Endothelial cell of umbilical vein (primary cell): Measurements from ENCODE around the gene AMH. TPM values are rescaled to one million over a fixed set of nuclear protein-coding genes. Genes with fewer than 3 reads are reported as not detected.

Experiments
- BruUV-seq: library from RNA; stranded (reverse); fragments of 400-500 nt; replicated peaks from 2 replicates; lab custom pipeline; 2021; lab: Mats Ljungman, UMichigan
- CTCF ChIA-PET: fragments of 300-600, 350-600 bp; sonication (Branson Sonifier 250); formaldehyde crosslinking; loops from one replicate; lab custom pipeline; 2021; ENCODE audit warnings: antibody characterized with exemption, inconsistent platforms; lab: Charles Lee
- POLR2A ChIA-PET: fragments of 300-600, 350-600 bp; sonication (Branson Sonifier 250); formaldehyde crosslinking; loops from one replicate; lab custom pipeline; 2021; ENCODE audit warnings: antibody characterized with exemption, inconsistent platforms; lab: Charles Lee
- DNase-seq: peaks from one replicate; pipeline ENCODE4 v3.0.0-alpha.2; 2011; ENCODE audit warnings: low read depth, low spot score
- FAIRE-seq: peaks from 2 replicates; lab custom pipeline; 2011; peaks lifted over from hg19 to GRCh38; lab: Jason Lieb, UNC
- H2AFZ ChIP-seq: 2 replicates; pipeline ENCODE4 v1.6.0; 2012; ENCODE audit warnings: low read depth, low read length, control low read depth, inconsistent platforms
- H3K27ac ChIP-seq: 2 replicates; pipeline ENCODE4 v1.5.1; 2011; ENCODE audit warnings: low read depth, mild to moderate bottlenecking, control low read depth, low read length, moderate library complexity; ENCODE audit not compliant: insufficient read depth
- H3K27me3 ChIP-seq, 2 experiments: 2 replicates each; pipeline versions ENCODE4 v1.6.0 to v1.6.1; 2011; ENCODE audit warnings: low read length in 2 of 2, mixed read lengths in 1 of 2; ENCODE audit not compliant: control insufficient read depth in 2 of 2, insufficient read depth in 2 of 2
- H3K36me3 ChIP-seq, 2 experiments: 2 replicates in 1 of 2; 3 replicates in 1 of 2; pipeline ENCODE4 v1.5.1; 2011; ENCODE audit warnings: low read length in 2 of 2, mild to moderate bottlenecking in 1 of 2, moderate library complexity in 1 of 2; ENCODE audit not compliant: control insufficient read depth in 2 of 2, insufficient read depth in 2 of 2; ENCODE audit errors: extremely low read depth in 1 of 2
- H3K4me1 ChIP-seq: 3 replicates; pipeline ENCODE4 v1.5.1; 2011; ENCODE audit warnings: mild to moderate bottlenecking, low read length; ENCODE audit not compliant: control insufficient read depth, insufficient read depth; ENCODE audit errors: extremely low read depth
- H3K4me2 ChIP-seq: 2 replicates; pipeline ENCODE4 v1.6.1; 2011; ENCODE audit warnings: low read length, control low read depth, mixed read lengths; ENCODE audit not compliant: insufficient read depth
- H3K4me3 ChIP-seq, 3 experiments: fragments of 200-600 bp in 1 of 3; sonication (generic), shearing (Covaris generic) in 1 of 3; replicated peaks in 1 of 3; 2 replicates each; pipeline ENCODE4 v1.5.1; 2011 to 2016; ENCODE audit warnings: control low read depth in 3 of 3, low read length in 3 of 3, mild to moderate bottlenecking in 2 of 3, inconsistent platforms in 1 of 3, low read depth in 1 of 3, moderate library complexity in 1 of 3; ENCODE audit not compliant: insufficient read depth in 1 of 3
- H3K79me2 ChIP-seq: 2 replicates; pipeline ENCODE4 v1.6.0; 2012; ENCODE audit warnings: low read length, inconsistent platforms; ENCODE audit not compliant: control insufficient read depth, insufficient read depth
- H3K9ac ChIP-seq: replicated peaks from 2 replicates; pipeline ENCODE3; 2011; ENCODE audit warnings: low read length, control low read depth; ENCODE audit not compliant: insufficient read depth; ENCODE audit errors: extremely low read depth
- H3K9me1 ChIP-seq: replicated peaks from 3 replicates; pipeline ENCODE4 v1.6.0; 2011; ENCODE audit warnings: mild to moderate bottlenecking, low read length; ENCODE audit not compliant: control insufficient read depth, insufficient read depth; ENCODE audit errors: extremely low read depth
- H3K9me3 ChIP-seq: replicated peaks from 2 replicates; pipeline ENCODE4 v1.5.1; 2012; ENCODE audit warnings: low read length, inconsistent platforms; ENCODE audit not compliant: control insufficient read depth, insufficient read depth
- H4K20me1 ChIP-seq: replicated peaks from 2 replicates; pipeline ENCODE3; 2011; ENCODE audit warnings: mild to moderate bottlenecking, low read length; ENCODE audit not compliant: control insufficient read depth, insufficient read depth; ENCODE audit errors: extremely low read depth
- GATA2 ChIP-seq: IDR thresholded peaks from 2 replicates; pipeline ENCODE4 v1.7.0; 2011; ENCODE audit warnings: low read depth, mild to moderate bottlenecking, moderate library complexity, mixed read lengths, low read length; ENCODE audit not compliant: insufficient read length, insufficient read depth
- MYC ChIP-seq: IDR thresholded peaks from one replicate; pipeline ENCODE4 v1.6.1; 2011; ENCODE audit warnings: mild to moderate bottlenecking, low read depth, low read length
- POLR2A ChIP-seq: IDR thresholded peaks from 2 replicates; pipeline ENCODE4 v1.6.1; 2012; ENCODE audit warnings: low read depth, mild to moderate bottlenecking, control low read depth, low read length
- POLR2AphosphoS5 ChIP-seq: IDR thresholded peaks from 2 replicates; pipeline ENCODE4 v1.6.1; 2012; ENCODE audit warnings: low read depth, mild to moderate bottlenecking, control low read depth, low read length, moderate library complexity; ENCODE audit not compliant: insufficient read depth
- dilution Hi-C: fragments of 300-500 bp; cut with MboI; formaldehyde crosslinking; loops from one replicate; pipeline ENCODE4 v1.15.0; 2019; ENCODE audit warnings: low sequenced_read_pairs; ENCODE audit not compliant: extremely low pct_ligation_motif_present
- intact Hi-C: fragments of 100-400 bp; cut with micrococcal nuclease; formaldehyde crosslinking; loops from one replicate; pipeline ENCODE4 v1.10.0; 2022
- polyA plus RNA-seq, 4 experiments: library from polyadenylated mRNA; depleted of rRNA in 3 of 4; stranded (reverse) in 3 of 4; unstranded in 1 of 4; fragments of >200 nt; gene quantifications; 2 replicates each; pipeline versions ENCODE4 v1.2.1 to v1.2.3, GENCODE V29; 2011 to 2012; ENCODE audit warnings: missing spikeins in 1 of 4
- total RNA-seq: library from RNA; stranded (reverse); gene quantifications from 2 replicates; pipeline ENCODE4 v1.2.3, GENCODE V29; 2021
- TF ChIP-seq, protein P1 (sequence below), 2 donors: IDR thresholded peaks; 1 replicate in 1 of 2; 2 replicates in 1 of 2; pipeline ENCODE4 v1.5.1; 2011; ENCODE audit warnings: low read length in 2 of 2, mild to moderate bottlenecking in 2 of 2, moderate library complexity in 2 of 2, control low read depth in 1 of 2, inconsistent platforms in 1 of 2, low read depth in 1 of 2; ENCODE audit not compliant: insufficient read depth in 1 of 2; ENCODE audit errors: extremely low read depth in 1 of 2

AMH gene
- total and polyA plus RNA-seq, 2 donors (not counting 3 experiments of a cell fraction or from before 2014, with no cell fraction given): 3.3 to 9.6 TPM

DNA sequence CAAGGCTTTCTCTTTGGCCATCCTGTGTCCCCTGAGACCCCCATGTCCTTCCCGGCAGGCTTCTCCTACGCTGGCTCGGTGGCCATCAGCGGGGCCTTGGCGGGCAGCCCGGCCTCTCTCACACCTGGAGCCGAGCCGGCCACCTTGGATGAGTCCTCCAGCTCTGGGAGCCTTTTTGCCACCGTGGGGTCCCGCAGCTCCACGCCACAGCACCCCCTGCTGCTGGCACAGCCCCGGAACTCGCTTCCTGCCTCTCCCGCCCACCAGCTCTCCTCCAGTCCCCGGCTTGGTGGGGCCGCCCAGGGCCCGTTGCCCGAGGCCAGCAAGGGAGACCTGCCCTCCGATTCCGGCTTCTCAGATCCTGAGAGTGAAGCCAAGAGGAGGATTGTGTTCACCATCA, 27.2 kb upstream of the AMH start:
- no peak for DNase-seq

DNA sequence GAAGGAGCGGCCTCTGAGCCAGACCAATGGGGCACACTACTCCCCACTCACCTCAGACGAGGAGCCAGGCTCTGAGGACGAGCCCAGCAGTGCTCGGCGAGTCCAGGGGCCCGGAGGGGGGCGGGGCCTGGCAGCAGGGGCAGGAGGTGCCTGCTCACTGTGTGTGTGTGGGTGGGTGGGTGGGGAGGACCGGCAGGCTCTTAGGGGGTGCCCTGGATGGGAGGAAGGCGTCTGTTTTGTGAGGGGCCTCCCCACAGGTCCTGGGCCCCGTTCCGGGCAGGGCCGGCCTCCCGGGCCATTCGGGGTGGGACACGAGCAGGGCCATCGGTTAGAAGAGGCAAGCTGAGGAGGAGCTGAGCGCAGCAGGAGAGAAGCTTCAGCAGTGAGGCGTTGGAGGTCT, 25.7 kb upstream of the AMH start:
- Histone ChIP-seq H3K9ac (no peak overlapping the region), H3K36me3 (peaks cover 2 to 18% of the 10 kb centered on the region in 2 experiments), H2AFZ (no peak overlapping the region), H3K79me2 (no peaks in the 10 kb centered on the region), H3K9me1 (no peaks in the 10 kb centered on the region), H3K4me1 (no peaks in the 10 kb centered on the region), H3K27ac (no peak overlapping the region), H3K4me3 (no peak overlapping the region), H3K4me2 (no peak overlapping the region), H3K27me3 (no peaks in the 10 kb centered on the region), H4K20me1 (no peaks in the 10 kb centered on the region), H3K9me3 (no peaks in the 10 kb centered on the region)
- CTCF ChIA-PET: interaction anchor here (1.1 kb wide), 1 partner anchor 65 kb away, joined by 3 read pairs; no protein-coding TSS in a partner anchor
- POLR2A ChIA-PET: no interaction called here
- dilution Hi-C loops: no loop called here
- FAIRE-seq (no peak), DNase-seq (no peak)
- intact Hi-C loops: no loop called here
- TF ChIP-seq POLR2A (no peak), MYC (no peak)
- TF ChIP-seq, protein P1, sequence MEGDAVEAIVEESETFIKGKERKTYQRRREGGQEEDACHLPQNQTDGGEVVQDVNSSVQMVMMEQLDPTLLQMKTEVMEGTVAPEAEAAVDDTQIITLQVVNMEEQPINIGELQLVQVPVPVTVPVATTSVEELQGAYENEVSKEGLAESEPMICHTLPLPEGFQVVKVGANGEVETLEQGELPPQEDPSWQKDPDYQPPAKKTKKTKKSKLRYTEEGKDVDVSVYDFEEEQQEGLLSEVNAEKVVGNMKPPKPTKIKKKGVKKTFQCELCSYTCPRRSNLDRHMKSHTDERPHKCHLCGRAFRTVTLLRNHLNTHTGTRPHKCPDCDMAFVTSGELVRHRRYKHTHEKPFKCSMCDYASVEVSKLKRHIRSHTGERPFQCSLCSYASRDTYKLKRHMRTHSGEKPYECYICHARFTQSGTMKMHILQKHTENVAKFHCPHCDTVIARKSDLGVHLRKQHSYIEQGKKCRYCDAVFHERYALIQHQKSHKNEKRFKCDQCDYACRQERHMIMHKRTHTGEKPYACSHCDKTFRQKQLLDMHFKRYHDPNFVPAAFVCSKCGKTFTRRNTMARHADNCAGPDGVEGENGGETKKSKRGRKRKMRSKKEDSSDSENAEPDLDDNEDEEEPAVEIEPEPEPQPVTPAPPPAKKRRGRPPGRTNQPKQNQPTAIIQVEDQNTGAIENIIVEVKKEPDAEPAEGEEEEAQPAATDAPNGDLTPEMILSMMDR (IDR thresholded peaks at IDR 0.05; ENCODE audit: extremely low read depth in 1 of 2, insufficient read depth in 1 of 2, low read depth in 1 of 2, low read length in 2 of 2): no peak
- BruUV-seq: no TSS peak

More for the DNA sequence above, 27.2 kb upstream of the AMH start:
- Histone ChIP-seq H3K4me2 (no peak overlapping the region), H3K4me1 (no peaks in the 10 kb centered on the region), H4K20me1 (no peaks in the 10 kb centered on the region), H3K9ac (no peak overlapping the region), H3K9me3 (no peaks in the 10 kb centered on the region), H3K36me3 (peaks cover 4 to 24% of the 10 kb centered on the region in 2 experiments), H2AFZ (no peak overlapping the region), H3K4me3 (no peak overlapping the region), H3K9me1 (no peaks in the 10 kb centered on the region), H3K79me2 (no peaks in the 10 kb centered on the region), H3K27me3 (no peaks in the 10 kb centered on the region), H3K27ac (no peak overlapping the region)
- dilution Hi-C loops: no loop called here
- ChIA-PET CTCF (interaction anchor here (0.8 to 2.3 kb wide), 10 partner anchors 8 to 94 kb away, joined by 3 to 33 read pairs (median 3); no protein-coding TSS in a partner anchor), POLR2A (no interaction called here)
- TF ChIP-seq MYC (no peak), POLR2AphosphoS5 (no peak), GATA2 (no peak)
- TF ChIP-seq, protein P1 (IDR thresholded peaks at IDR 0.05; ENCODE audit: extremely low read depth in 1 of 2, insufficient read depth in 1 of 2, low read depth in 1 of 2, low read length in 2 of 2): peak in 1 of 2 donors; percentile 20
- FAIRE-seq: no peak
- BruUV-seq: no TSS peak
- intact Hi-C loops: no loop called here
